ENCODE data around the gene PI16. TPM values are rescaled to one million over a fixed set of nuclear protein-coding genes. Genes with fewer than 3 reads are reported as not detected.

Gene PI16
- total and polyA plus RNA-seq, 2 donors = 2.2 to 3.3 TPM

DNA sequence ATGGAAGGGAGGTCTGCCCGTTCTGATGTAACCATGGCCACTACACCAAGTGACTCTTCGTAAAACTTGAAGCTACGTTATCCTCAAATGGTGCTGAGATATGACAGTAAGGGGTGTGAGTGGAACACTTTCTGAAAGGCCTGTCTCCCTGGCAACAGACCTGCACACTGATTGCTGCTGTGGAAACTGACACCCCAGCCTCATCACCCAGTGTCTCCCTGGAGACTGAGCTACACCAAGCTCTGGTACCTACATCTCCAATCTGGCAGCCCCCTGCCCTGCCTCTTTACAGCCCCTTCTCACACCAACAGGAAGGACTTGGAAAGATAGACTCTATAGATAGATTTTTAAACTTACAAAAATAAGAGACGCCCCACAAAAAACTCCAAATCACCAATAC lies 13.2 kb downstream of the PI16 start:
- Histone ChIP-seq H3K27me3 (ENCODE audit: control insufficient read depth in 2 of 2, insufficient read depth in 1 of 2, low read length in 1 of 2) (no peaks in the 10 kb centered on the region), H3K36me3 (ENCODE audit: control insufficient read depth in 2 of 2, insufficient read depth in 2 of 2, low read length in 1 of 2) (peaks cover 59 to 68% of the 10 kb centered on the region in 2 donors), H3K4me3 (ENCODE audit: low read length in 2 of 2) (no peak overlapping the region), H3K4me1 (ENCODE audit: control insufficient read depth in 2 of 2, insufficient read depth in 2 of 2, low read length in 2 of 2) (peaks cover 22 to 38% of the 10 kb centered on the region in 2 donors), H3K9me3 (ENCODE audit: control insufficient read depth in 2 of 2, insufficient read depth in 1 of 2, low read length in 1 of 2) (peaks cover 0 to 9% of the 10 kb centered on the region in 2 donors), H3K27ac (ENCODE audit: low read depth in 1 of 2, low read length in 1 of 2) (no peak overlapping the region)
- no peak for DNase-seq (ENCODE audit: low read depth in 6 of 9, low spot score in 9 of 9)
- 98% methylated on average over 4 of the region's 4 CpGs for WGBS

DNA sequence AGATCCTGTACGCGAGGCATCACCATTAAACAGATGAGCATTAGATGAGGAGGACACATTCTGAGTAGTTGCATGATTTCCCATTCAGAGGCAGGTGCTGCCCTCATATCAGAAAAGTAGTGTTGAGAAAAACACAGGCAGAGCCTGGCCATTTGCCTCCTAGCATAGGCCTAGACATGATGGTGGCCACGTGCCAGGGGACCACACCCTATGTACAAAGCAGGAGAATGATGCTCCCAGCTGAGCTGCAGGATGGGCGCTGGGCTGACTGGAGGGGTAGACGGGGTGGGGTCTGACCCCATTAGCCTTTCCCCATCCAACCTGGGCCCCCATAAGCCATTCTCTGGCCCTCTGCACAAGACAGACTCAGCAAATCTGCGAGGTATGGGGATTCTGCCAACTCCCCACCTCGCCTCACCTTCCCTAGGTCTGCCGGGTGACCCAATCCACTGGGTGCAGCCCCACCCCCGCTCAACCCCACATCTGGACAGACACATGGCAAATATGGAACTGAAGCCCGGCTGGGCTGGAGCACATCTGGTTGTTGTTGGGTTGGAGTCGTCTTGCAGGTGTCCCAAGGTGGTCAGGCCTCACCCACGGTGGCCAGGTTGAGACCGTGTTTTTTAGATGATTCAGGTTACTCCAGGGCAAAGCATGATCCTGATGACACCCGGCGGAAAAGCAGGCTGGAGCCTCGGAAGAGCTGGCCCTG lies 13.9 kb downstream of the PI16 start:
- Histone ChIP-seq H3K27me3 (ENCODE audit: control insufficient read depth in 2 of 2, insufficient read depth in 1 of 2, low read length in 1 of 2) (no peaks in the 10 kb centered on the region), H3K27ac (ENCODE audit: low read depth in 1 of 2, low read length in 1 of 2) (no peak overlapping the region), H3K36me3 (ENCODE audit: control insufficient read depth in 2 of 2, insufficient read depth in 2 of 2, low read length in 1 of 2) (peaks cover 66 to 75% of the 10 kb centered on the region in 2 donors), H3K9me3 (ENCODE audit: control insufficient read depth in 2 of 2, insufficient read depth in 1 of 2, low read length in 1 of 2) (peaks cover 0 to 4% of the 10 kb centered on the region in 2 donors), H3K4me1 (ENCODE audit: control insufficient read depth in 2 of 2, insufficient read depth in 2 of 2, low read length in 2 of 2) (peaks cover 16 to 31% of the 10 kb centered on the region in 2 donors), H3K4me3 (ENCODE audit: low read length in 2 of 2) (no peak overlapping the region)
- 95% methylated on average over 16 of the region's 16 CpGs for WGBS
- no peak for DNase-seq (ENCODE audit: low read depth in 6 of 9, low spot score in 9 of 9)

DNA sequence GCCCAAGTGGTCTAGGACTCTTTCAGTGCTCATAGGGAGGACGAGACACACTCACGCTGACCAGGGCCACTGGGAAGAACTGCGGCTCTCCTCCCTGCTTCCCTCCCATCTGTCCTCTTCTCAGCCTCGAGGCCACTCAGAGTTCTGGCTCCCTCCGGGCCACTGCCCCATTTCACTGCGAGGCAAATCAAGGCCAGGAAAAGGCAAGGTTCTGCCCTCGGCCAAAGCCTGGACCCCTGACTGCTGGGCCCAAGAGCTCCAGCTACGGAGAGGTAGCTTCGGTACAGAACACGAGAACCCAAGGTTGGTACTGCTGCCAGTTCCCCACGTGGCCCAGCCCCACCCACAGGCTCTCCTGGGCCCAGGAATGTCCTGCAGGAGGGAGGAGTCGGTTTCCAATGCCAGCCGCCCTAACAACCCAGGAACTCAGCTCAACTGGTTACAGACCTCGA lies 14.7 kb downstream of the PI16 start:
- DNase-seq (ENCODE audit: low read depth in 6 of 9, low spot score in 9 of 9) = no peak

GRCh38 chr6:36969988-36970891 lies 15.7 kb downstream of the PI16 start:
- Histone ChIP-seq H3K4me1 (ENCODE audit: control insufficient read depth in 2 of 2, insufficient read depth in 2 of 2, low read length in 2 of 2) (peaks cover 0 to 13% of the 10 kb centered on the region in 2 donors), H3K4me3 (ENCODE audit: low read length in 2 of 2) (no peak overlapping the region), H3K36me3 (ENCODE audit: control insufficient read depth in 2 of 2, insufficient read depth in 2 of 2, low read length in 1 of 2) (peaks cover 84 to 93% of the 10 kb centered on the region in 2 donors), H3K27me3 (ENCODE audit: control insufficient read depth in 2 of 2, insufficient read depth in 1 of 2, low read length in 1 of 2) (no peaks in the 10 kb centered on the region), H3K9me3 (ENCODE audit: control insufficient read depth in 2 of 2, insufficient read depth in 1 of 2, low read length in 1 of 2) (no peaks in the 10 kb centered on the region), H3K27ac (ENCODE audit: low read depth in 1 of 2, low read length in 1 of 2) (no peak overlapping the region)
- WGBS = 94% methylated on average over 17 of the region's 17 CpGs
- DNase-seq (ENCODE audit: low read depth in 6 of 9, low spot score in 9 of 9) = no peak

More for the DNA sequence above, 14.7 kb downstream of the PI16 start:
- WGBS = 94% methylated on average over 14 of the region's 14 CpGs
- no peaks in the 10 kb centered on the region for H3K9me3 ChIP-seq (ENCODE audit: control insufficient read depth in 2 of 2, insufficient read depth in 1 of 2, low read length in 1 of 2)
- H3K4me3 ChIP-seq (ENCODE audit: low read length in 2 of 2) = no peak overlapping the region
- H3K27me3 ChIP-seq (ENCODE audit: control insufficient read depth in 2 of 2, insufficient read depth in 1 of 2, low read length in 1 of 2) = no peaks in the 10 kb centered on the region
- no peak overlapping the region for H3K27ac ChIP-seq (ENCODE audit: low read depth in 1 of 2, low read length in 1 of 2)
- H3K36me3 ChIP-seq (ENCODE audit: control insufficient read depth in 2 of 2, insufficient read depth in 2 of 2, low read length in 1 of 2) = peaks cover 74 to 83% of the 10 kb centered on the region in 2 donors
- H3K4me1 ChIP-seq (ENCODE audit: control insufficient read depth in 2 of 2, insufficient read depth in 2 of 2, low read length in 2 of 2) = peaks cover 9 to 23% of the 10 kb centered on the region in 2 donors

DNA sequence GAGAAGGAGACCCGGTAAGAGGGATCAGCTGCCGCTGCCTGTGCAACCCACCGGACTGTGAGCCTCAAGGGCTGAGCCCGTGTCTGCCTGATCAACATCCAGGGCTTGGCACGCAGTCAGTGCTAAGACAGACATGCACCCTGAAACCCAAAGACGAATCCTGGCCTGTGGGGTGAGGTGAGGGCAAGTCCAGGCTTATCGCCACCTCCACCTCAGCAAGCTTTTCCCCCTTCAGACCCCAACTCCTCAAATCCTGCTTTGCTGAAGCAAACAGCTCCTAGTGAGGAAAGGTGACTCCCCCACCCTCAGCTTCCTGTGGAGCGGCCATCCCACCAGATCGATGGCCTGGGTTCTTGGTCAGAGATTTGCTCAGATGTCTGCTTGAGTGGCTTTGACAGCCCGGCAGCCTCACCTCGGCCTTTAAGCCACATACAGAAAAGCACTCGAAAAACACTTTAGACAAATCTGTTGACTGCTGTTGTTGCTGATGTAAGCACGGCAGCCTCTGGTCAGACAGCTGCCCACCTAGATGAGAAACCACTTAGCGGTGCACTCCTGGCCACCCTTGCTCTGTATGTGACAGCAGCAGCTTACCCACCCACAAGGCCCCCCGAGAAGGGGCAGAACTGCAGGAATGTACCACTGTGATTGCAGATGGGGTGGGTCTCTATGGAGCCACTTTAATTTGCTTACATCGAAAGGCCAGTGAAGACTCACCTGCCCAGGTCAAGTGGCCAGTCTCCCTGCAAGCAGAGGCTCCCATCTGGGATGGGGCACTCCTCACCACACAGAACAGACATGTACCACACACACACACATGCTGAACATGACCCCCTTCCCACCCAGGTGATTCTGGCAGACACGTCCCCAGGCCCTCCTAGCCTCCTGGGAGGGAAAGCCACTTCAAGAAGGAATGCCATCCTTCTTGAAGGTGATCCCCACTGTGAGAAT lies 16.6 kb downstream of the PI16 start:
- H3K27ac ChIP-seq (ENCODE audit: low read depth in 1 of 2, low read length in 1 of 2) = no peak overlapping the region
- DNase-seq (ENCODE audit: low read depth in 6 of 9, low spot score in 9 of 9) = no peak
- 90% methylated on average over 17 of the region's 17 CpGs for WGBS

DNA sequence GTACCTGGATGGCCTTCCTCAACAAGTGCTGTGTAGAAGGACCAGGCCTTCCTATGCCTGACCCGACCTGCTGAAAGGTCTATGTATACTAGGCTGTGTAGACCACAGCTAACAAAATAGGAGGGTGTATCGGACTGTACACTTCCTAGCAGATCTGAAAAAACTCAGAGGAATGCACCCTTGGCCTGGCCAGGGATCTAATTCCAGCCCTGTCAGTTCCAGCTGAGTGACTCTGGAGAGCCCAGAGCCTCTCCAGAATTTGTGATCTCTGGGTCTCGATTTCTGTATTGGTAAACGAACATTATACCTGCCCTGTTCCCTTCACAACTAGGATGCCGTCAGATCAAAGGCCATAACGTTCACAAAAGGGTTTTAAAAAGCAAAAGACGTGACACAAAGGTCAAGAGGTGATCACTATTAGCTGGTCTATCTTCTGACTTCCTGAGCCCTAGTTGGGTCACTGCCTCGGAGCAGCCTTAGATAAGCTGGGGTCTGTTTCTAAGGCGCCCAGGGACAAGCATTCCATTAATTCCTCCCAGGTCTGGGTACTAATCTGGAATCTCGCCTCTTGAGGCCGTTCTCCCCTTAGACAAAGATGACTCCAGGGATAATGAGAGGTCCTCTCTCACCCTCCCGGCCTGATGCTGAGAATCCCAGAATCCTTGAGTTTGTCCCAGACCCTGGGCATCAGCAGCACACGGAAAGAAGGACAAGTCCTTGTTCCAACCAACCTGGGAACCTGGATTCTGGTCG lies 17.6 kb downstream of the PI16 start:
- WGBS = 91% methylated on average over 14 of the region's 14 CpGs

More for the DNA sequence above, 16.6 kb downstream of the PI16 start:
- Histone ChIP-seq H3K4me3 (ENCODE audit: low read length in 2 of 2) (no peak overlapping the region), H3K9me3 (ENCODE audit: control insufficient read depth in 2 of 2, insufficient read depth in 1 of 2, low read length in 1 of 2) (no peaks in the 10 kb centered on the region), H3K27me3 (ENCODE audit: control insufficient read depth in 2 of 2, insufficient read depth in 1 of 2, low read length in 1 of 2) (no peaks in the 10 kb centered on the region), H3K36me3 (ENCODE audit: control insufficient read depth in 2 of 2, insufficient read depth in 2 of 2, low read length in 1 of 2) (peaks cover 93 to 99% of the 10 kb centered on the region in 2 donors), H3K4me1 (ENCODE audit: control insufficient read depth in 2 of 2, insufficient read depth in 2 of 2, low read length in 2 of 2) (peaks cover 0 to 12% of the 10 kb centered on the region in 2 donors)

DNA sequence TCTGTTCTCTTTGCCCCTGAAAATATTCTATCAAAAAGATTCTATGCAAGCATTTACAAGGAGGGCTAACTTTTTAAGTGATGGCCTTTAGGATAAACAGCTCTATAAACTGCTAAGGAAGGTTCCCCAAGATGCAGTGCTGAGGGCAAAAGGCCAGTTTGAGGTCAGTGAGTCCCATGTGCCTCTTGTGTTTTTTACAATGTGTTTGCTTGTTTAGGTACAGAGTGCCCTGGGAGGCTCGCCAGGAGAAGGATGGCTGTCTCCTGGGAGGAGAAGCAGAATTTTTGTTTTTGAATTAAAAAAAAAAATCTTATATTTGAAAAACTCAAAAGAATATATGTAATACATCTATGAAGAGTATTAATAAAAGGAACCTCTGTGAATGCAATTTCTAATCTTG lies 18.7 kb downstream of the PI16 start:
- H3K4me1 ChIP-seq (ENCODE audit: control insufficient read depth in 2 of 2, insufficient read depth in 2 of 2, low read length in 2 of 2) = peaks cover 0 to 4% of the 10 kb centered on the region in 2 donors
- H3K9me3 ChIP-seq (ENCODE audit: control insufficient read depth in 2 of 2, insufficient read depth in 1 of 2, low read length in 1 of 2) = no peaks in the 10 kb centered on the region
- peaks cover 99 to 100% of the 10 kb centered on the region in 2 donors for H3K36me3 ChIP-seq (ENCODE audit: control insufficient read depth in 2 of 2, insufficient read depth in 2 of 2, low read length in 1 of 2)
- H3K27ac ChIP-seq (ENCODE audit: low read depth in 1 of 2, low read length in 1 of 2) = no peak overlapping the region
- no peak overlapping the region for H3K4me3 ChIP-seq (ENCODE audit: low read length in 2 of 2)
- no peak for DNase-seq (ENCODE audit: low read depth in 6 of 9, low spot score in 9 of 9)
- WGBS = 96% methylated on average over 1 of the region's 1 CpG
- no peaks in the 10 kb centered on the region for H3K27me3 ChIP-seq (ENCODE audit: control insufficient read depth in 2 of 2, insufficient read depth in 1 of 2, low read length in 1 of 2)

More for the DNA sequence above, 17.6 kb downstream of the PI16 start:
- no peak for DNase-seq (ENCODE audit: low read depth in 6 of 9, low spot score in 9 of 9)
- no peaks in the 10 kb centered on the region for H3K27me3 ChIP-seq (ENCODE audit: control insufficient read depth in 2 of 2, insufficient read depth in 1 of 2, low read length in 1 of 2)
- no peaks in the 10 kb centered on the region for H3K9me3 ChIP-seq (ENCODE audit: control insufficient read depth in 2 of 2, insufficient read depth in 1 of 2, low read length in 1 of 2)
- H3K36me3 ChIP-seq (ENCODE audit: control insufficient read depth in 2 of 2, insufficient read depth in 2 of 2, low read length in 1 of 2) = peaks cover 99 to 100% of the 10 kb centered on the region in 2 donors
- H3K27ac ChIP-seq (ENCODE audit: low read depth in 1 of 2, low read length in 1 of 2) = no peak overlapping the region
- H3K4me3 ChIP-seq (ENCODE audit: low read length in 2 of 2) = no peak overlapping the region
- H3K4me1 ChIP-seq (ENCODE audit: control insufficient read depth in 2 of 2, insufficient read depth in 2 of 2, low read length in 2 of 2) = peaks cover 0 to 8% of the 10 kb centered on the region in 2 donors

- Histone ChIP-seq H3K4me3 (ENCODE audit: low read length in 2 of 2) (no peak overlapping the region), H3K27me3 (ENCODE audit: control insufficient read depth in 2 of 2, insufficient read depth in 1 of 2, low read length in 1 of 2) (no peaks in the 10 kb centered on the region), H3K36me3 (ENCODE audit: control insufficient read depth in 2 of 2, insufficient read depth in 2 of 2, low read length in 1 of 2) (peaks cover 99 to 100% of the 10 kb centered on the region in 2 donors), H3K9me3 (ENCODE audit: control insufficient read depth in 2 of 2, insufficient read depth in 1 of 2, low read length in 1 of 2) (no peaks in the 10 kb centered on the region), H3K4me1 (ENCODE audit: control insufficient read depth in 2 of 2, insufficient read depth in 2 of 2, low read length in 2 of 2) (peaks cover 0 to 4% of the 10 kb centered on the region in 2 donors), H3K27ac (ENCODE audit: low read depth in 1 of 2, low read length in 1 of 2) (no peak overlapping the region)
- DNase-seq (ENCODE audit: low read depth in 6 of 9, low spot score in 9 of 9) = no peak
- 85% methylated on average over 4 of the region's 4 CpGs for WGBS
Measured at GRCh38 chr6:36973647-36974046, 19.1 kb downstream of the PI16 start.
